ENCODE data around the gene SLAMF9. TPM values are rescaled to one million over a fixed set of nuclear protein-coding genes. Genes with fewer than 3 reads are reported as not detected.
A peak's percentile ranks its signal among the peaks of the same experiment; 100 is the strongest.

Gene SLAMF9
- total RNA-seq, 2 experiments from 2014 or later: not detected

- Mint-ChIP-seq H3K4me3 (peak within 1 kb of the TSS; percentile 100), H3K4me1 (peaks cover 37% of the 10 kb centered on the region), H3K27me3 (no peaks in the 10 kb centered on the region), H3K36me3 (ENCODE audit: low read depth) (peaks cover 40% of the 10 kb centered on the region), H3K9me3 (no peaks in the 10 kb centered on the region), H3K27ac (peak within 1 kb of the TSS; percentile 98)
- CTCF ChIA-PET: interaction anchor here (1.0 to 6.7 kb wide), 6 partner anchors 8 to 82 kb away, joined by 3 to 52 read pairs (median 8); no protein-coding TSS in a partner anchor
- peak; percentile 91 for DNase-seq
- POLR2A ChIA-PET: interaction anchor here (0.7 to 6.2 kb wide), 24 partner anchors 9 to 1106 kb away, joined by 3 to 64 read pairs (median 6); partner anchors contain the start of genes AIM2, DCAF8, IFI16 and IGSF8
These were observed 29.0 kb downstream of the SLAMF9 start, which contains the start of gene TAGLN2 for GRCh38 chr1:159924791-159925718. TSS of gene TAGLN2 (minus strand) at chr1:159925507. CDS start at chr1:159920509, 4,998 bp downstream.

- Mint-ChIP-seq H3K27ac (peak overlapping the region; percentile 98), H3K27me3 (no peaks in the 10 kb centered on the region), H3K36me3 (ENCODE audit: low read depth) (peaks cover 48% of the 10 kb centered on the region), H3K9me3 (no peaks in the 10 kb centered on the region), H3K4me1 (peaks cover 45% of the 10 kb centered on the region), H3K4me3 (peak overlapping the region; percentile 100)
- POLR2A ChIA-PET: interaction anchor here (0.9 to 6.2 kb wide), 28 partner anchors 8 to 1105 kb away, joined by 3 to 64 read pairs (median 6); partner anchors contain the start of genes AIM2, CFAP45, DCAF8 and DUSP23
- CTCF ChIA-PET: interaction anchor here (0.7 to 6.7 kb wide), 10 partner anchors 8 to 828 kb away, joined by 3 to 52 read pairs (median 8); partner anchors contain the start of gene DUSP23
- DNase-seq: peak; percentile 67
These were observed 29.8 kb downstream of the SLAMF9 start for GRCh38 chr1:159924025-159924790.

GRCh38 chr1:159923203-159924024 is 30.6 kb downstream of the SLAMF9 start:
- Mint-ChIP-seq H3K9me3 (no peaks in the 10 kb centered on the region), H3K4me3 (peak overlapping the region; percentile 100), H3K27ac (peak overlapping the region; percentile 98), H3K27me3 (no peaks in the 10 kb centered on the region), H3K4me1 (peaks cover 52% of the 10 kb centered on the region), H3K36me3 (ENCODE audit: low read depth) (peaks cover 55% of the 10 kb centered on the region)
- POLR2A ChIA-PET: interaction anchor here (0.7 to 6.2 kb wide), 26 partner anchors 7 to 1104 kb away, joined by 3 to 64 read pairs (median 6); partner anchors contain the start of genes AIM2, CFAP45, DCAF8 and DUSP23
- DNase-seq: peak; percentile 88
- CTCF ChIA-PET: interaction anchor here (0.6 to 6.7 kb wide), 9 partner anchors 14 to 828 kb away, joined by 3 to 52 read pairs (median 4); partner anchors contain the start of gene DUSP23

GRCh38 chr1:159922511-159923202 is 31.4 kb downstream of the SLAMF9 start:
- ChIA-PET CTCF (interaction anchor here (0.6 to 6.7 kb wide), 10 partner anchors 14 to 753 kb away, joined by 3 to 52 read pairs (median 4); partner anchors contain the start of gene DUSP23), POLR2A (interaction anchor here (0.7 to 6.2 kb wide), 21 partner anchors 14 to 913 kb away, joined by 3 to 64 read pairs (median 6); partner anchors contain the start of genes AIM2, CFAP45, DUSP23 and IFI16)
- no peaks in the 10 kb centered on the region for H3K9me3 Mint-ChIP-seq
- peak overlapping the region; percentile 98 for H3K27ac Mint-ChIP-seq
- peaks cover 62% of the 10 kb centered on the region for H3K36me3 Mint-ChIP-seq (ENCODE audit: low read depth)
- no peak for DNase-seq
- peaks cover 59% of the 10 kb centered on the region for H3K4me1 Mint-ChIP-seq
- no peaks in the 10 kb centered on the region for H3K27me3 Mint-ChIP-seq
- peak overlapping the region; percentile 100 for H3K4me3 Mint-ChIP-seq

- peaks cover 68% of the 10 kb centered on the region for H3K36me3 Mint-ChIP-seq (ENCODE audit: low read depth)
- H3K9me3 Mint-ChIP-seq: no peaks in the 10 kb centered on the region
- peak overlapping the region; percentile 100 for H3K4me3 Mint-ChIP-seq
- DNase-seq: peak; percentile 36
- ChIA-PET CTCF (interaction anchor here (0.6 to 6.7 kb wide), 9 partner anchors 15 to 754 kb away, joined by 3 to 52 read pairs (median 4); partner anchors contain the start of gene DUSP23), POLR2A (interaction anchor here (0.9 to 6.2 kb wide), 8 partner anchors 15 to 909 kb away, joined by 3 to 64 read pairs (median 7); partner anchors contain the start of gene SLAMF8)
- H3K4me1 Mint-ChIP-seq: peaks cover 64% of the 10 kb centered on the region
- peak overlapping the region; percentile 98 for H3K27ac Mint-ChIP-seq
- no peaks in the 10 kb centered on the region for H3K27me3 Mint-ChIP-seq
These were observed 32.1 kb downstream of the SLAMF9 start for GRCh38 chr1:159921700-159922504.

GRCh38 chr1:159921251-159921650 is 32.8 kb downstream of the SLAMF9 start:
- peaks cover 68% of the 10 kb centered on the region for H3K4me1 Mint-ChIP-seq
- H3K27ac Mint-ChIP-seq: peak overlapping the region; percentile 98
- no peaks in the 10 kb centered on the region for H3K27me3 Mint-ChIP-seq
- peak overlapping the region; percentile 100 for H3K4me3 Mint-ChIP-seq
- DNase-seq: no peak
- ChIA-PET CTCF (interaction anchor here (0.6 to 6.7 kb wide), 6 partner anchors 16 to 341 kb away, joined by 3 to 52 read pairs (median 7); partner anchors contain the start of gene DUSP23), POLR2A (interaction anchor here (1.1 to 6.2 kb wide), 2 partner anchors 18 to 30 kb away, joined by 3 to 64 read pairs; no protein-coding TSS in a partner anchor)
- H3K9me3 Mint-ChIP-seq: no peaks in the 10 kb centered on the region
- H3K36me3 Mint-ChIP-seq (ENCODE audit: low read depth): peaks cover 73% of the 10 kb centered on the region

DNA sequence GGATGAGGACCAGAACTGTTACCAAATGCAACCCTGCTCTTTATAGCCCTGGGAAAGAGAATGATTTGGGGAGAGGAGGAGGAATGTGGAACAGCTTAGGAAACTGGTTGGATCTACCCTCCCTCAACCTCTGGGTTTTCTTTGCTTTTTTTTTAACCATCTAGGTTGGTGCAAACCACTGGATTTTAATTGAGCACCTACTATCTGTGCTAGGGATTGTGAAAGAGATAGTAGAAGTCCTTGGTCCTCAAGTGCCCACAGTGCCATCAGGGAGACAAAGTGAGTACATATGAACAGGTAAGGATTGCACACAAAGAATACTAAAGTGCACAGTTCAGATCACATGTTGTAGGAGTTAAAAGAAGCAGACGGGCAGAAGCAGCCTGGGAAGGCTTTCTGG is 33.4 kb downstream of the SLAMF9 start:
- peaks cover 79% of the 10 kb centered on the region for H3K36me3 Mint-ChIP-seq (ENCODE audit: low read depth)
- no peak overlapping the region for H3K4me3 Mint-ChIP-seq
- peak overlapping the region; percentile 98 for H3K27ac Mint-ChIP-seq
- POLR2A ChIA-PET: interaction anchor here (6.2 kb wide), 1 partner anchor 29 kb away, joined by 64 read pairs; no protein-coding TSS in a partner anchor
- H3K9me3 Mint-ChIP-seq: no peaks in the 10 kb centered on the region
- no peak for DNase-seq
- peaks cover 62% of the 10 kb centered on the region for H3K4me1 Mint-ChIP-seq
- CTCF ChIA-PET: interaction anchor here (1.0 kb wide), 1 partner anchor 140 kb away, joined by 3 read pairs; the partner anchor contains the start of gene DUSP23
- no peaks in the 10 kb centered on the region for H3K27me3 Mint-ChIP-seq

DNA sequence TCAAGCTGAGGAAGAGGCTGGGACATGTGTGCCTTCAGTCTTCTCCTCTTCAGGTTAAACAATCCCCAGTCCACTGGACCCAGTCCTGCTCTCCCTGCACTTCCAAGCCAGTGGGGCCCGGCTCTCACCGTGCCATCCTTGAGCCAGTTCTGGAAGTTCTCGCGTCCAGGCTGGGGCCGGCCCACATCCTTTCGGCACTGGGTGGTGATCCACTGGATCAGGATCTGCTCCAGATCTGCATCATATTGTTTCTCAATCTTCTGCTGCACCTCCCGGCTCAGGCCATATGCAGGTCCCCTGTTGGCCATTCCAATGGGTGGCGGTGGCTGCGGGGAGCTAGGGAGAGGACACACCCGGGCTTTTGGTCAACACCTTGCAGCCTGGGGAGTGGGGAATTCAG is 33.8 kb downstream of the SLAMF9 start:
- H3K4me1 Mint-ChIP-seq: peaks cover 59% of the 10 kb centered on the region
- H3K4me3 Mint-ChIP-seq: no peak overlapping the region
- H3K9me3 Mint-ChIP-seq: no peaks in the 10 kb centered on the region
- peak overlapping the region; percentile 13 for H3K27ac Mint-ChIP-seq
- no peaks in the 10 kb centered on the region for H3K27me3 Mint-ChIP-seq
- H3K36me3 Mint-ChIP-seq (ENCODE audit: low read depth): peaks cover 80% of the 10 kb centered on the region
- DNase-seq: no peak
- POLR2A ChIA-PET: interaction anchor here (6.2 kb wide), 1 partner anchor 29 kb away, joined by 64 read pairs; no protein-coding TSS in a partner anchor
- CTCF ChIA-PET: no interaction called here

- no peak for DNase-seq
- POLR2A ChIA-PET: no interaction called here
- Mint-ChIP-seq H3K4me1 (peaks cover 63% of the 10 kb centered on the region), H3K36me3 (ENCODE audit: low read depth) (peaks cover 85% of the 10 kb centered on the region), H3K27ac (no peak overlapping the region), H3K27me3 (no peaks in the 10 kb centered on the region), H3K9me3 (no peaks in the 10 kb centered on the region), H3K4me3 (no peak overlapping the region)
- CTCF ChIA-PET: no interaction called here
These were observed 34.7 kb downstream of the SLAMF9 start for GRCh38 chr1:159919236-159919865.

All from activated CD4-positive, alpha-beta memory T cell treated with anti-CD3 and anti-CD28 coated beads, Interleukin-2, amount 10 ng/mL, durations not matched to agents 7 days and 5 days (primary cell).